A673 (cell line): Measurements from ENCODE around the gene LITAF. TPM values are rescaled to one million over a fixed set of nuclear protein-coding genes. Genes with fewer than 3 reads are reported as not detected.

Experiments
- BruUV-seq: library from RNA; stranded (reverse); fragments of 400-500 nt; replicated peaks from 2 replicates; lab custom pipeline; 2021; lab: Mats Ljungman, UMichigan
- CTCF ChIA-PET: fragments of 300-600 bp; sonication (Branson Sonifier 250); formaldehyde crosslinking; loops from one replicate; lab custom pipeline; 2022; ENCODE audit warnings: antibody characterized with exemption; lab: Charles Lee
- POLR2A ChIA-PET: fragments of 300-600 bp; sonication (Branson Sonifier 250); formaldehyde crosslinking; loops from one replicate; lab custom pipeline; 2022; ENCODE audit warnings: antibody characterized with exemption; ENCODE audit not compliant: low non-redundant PET; lab: Charles Lee
- DNase-seq: peaks from one replicate; pipeline ENCODE4 v3.0.0-alpha.2; 2015; ENCODE audit warnings: low spot score
- H3K27ac ChIP-seq: fragments of 200-600 bp; sonication (generic); 2 replicates; pipeline ENCODE4 v1.5.1; 2016; ENCODE audit warnings: mixed run types, low read depth, mild to moderate bottlenecking, mixed read lengths, antibody characterized with exemption, low read length; ENCODE audit not compliant: poor library complexity, severe bottlenecking
- H3K27me3 ChIP-seq: fragments of 200-600 bp; sonication (generic); replicated peaks from 2 replicates; pipeline ENCODE4 v1.6.1; 2017; ENCODE audit warnings: mixed run types, low read depth, mild to moderate bottlenecking, mixed read lengths, antibody characterized with exemption, low read length; ENCODE audit not compliant: insufficient read depth, poor library complexity
- H3K36me3 ChIP-seq: fragments of 200-600 bp; sonication (generic); 2 replicates; pipeline ENCODE4 v1.6.1; 2016; ENCODE audit warnings: mixed run types, mild to moderate bottlenecking, mixed read lengths, antibody characterized with exemption, low read length; ENCODE audit not compliant: insufficient read depth, poor library complexity, severe bottlenecking
- H3K4me1 ChIP-seq: fragments of 200-600 bp; sonication (generic); 2 replicates; pipeline ENCODE4 v1.6.1; 2017; ENCODE audit warnings: mixed run types, mild to moderate bottlenecking, mixed read lengths, antibody characterized with exemption, low read length; ENCODE audit not compliant: insufficient read depth, poor library complexity, severe bottlenecking
- H3K4me3 ChIP-seq: fragments of 200-600 bp; sonication (generic); 2 replicates; pipeline ENCODE4 v1.5.1; 2016; ENCODE audit warnings: low read depth, mixed run types, mild to moderate bottlenecking, mixed read lengths, low read length; ENCODE audit not compliant: poor library complexity, severe bottlenecking
- H3K9me3 ChIP-seq: fragments of 200-600 bp; sonication (generic); 2 replicates; pipeline ENCODE4 v1.6.1; 2016; ENCODE audit warnings: mixed run types, low read depth, mild to moderate bottlenecking, mixed read lengths, antibody characterized with exemption, low read length; ENCODE audit not compliant: poor library complexity, severe bottlenecking
- CTCF ChIP-seq: fragments of 300-800, 200-600 bp; sonication (generic); conservative IDR thresholded peaks from 2 replicates; pipeline ENCODE4 v1.5.1; 2017; ENCODE audit warnings: low read depth, mild to moderate bottlenecking, antibody characterized with exemption, low read length, moderate library complexity, mixed read lengths
- EZH2 ChIP-seq: fragments of 200-600 bp; sonication (generic); IDR thresholded peaks from 2 replicates; pipeline ENCODE4 v1.6.1; 2017; ENCODE audit warnings: borderline replicate concordance, low read depth, mild to moderate bottlenecking, mixed read lengths, antibody characterized with exemption, low read length; ENCODE audit not compliant: poor library complexity, severe bottlenecking
- intact Hi-C: fragments of 100-400 bp; cut with micrococcal nuclease; formaldehyde crosslinking; loops from one replicate; pipeline ENCODE4 v1.10.0; 2022; ENCODE audit not compliant: unreplicated experiment
- total RNA-seq: library from RNA; stranded (reverse); gene quantifications from 2 replicates; pipeline ENCODE4 v1.2.3, GENCODE V29; 2021

Gene LITAF
- total RNA-seq, 1 experiment from 2014 or later: 6.9 TPM

GRCh38 chr16:11553371-11553770 lies 33.3 kb downstream of the LITAF start:
- H3K27me3 ChIP-seq: no peaks in the 10 kb centered on the region
- ChIA-PET CTCF (no interaction called here), POLR2A (no interaction called here)
- no peaks in the 10 kb centered on the region for H3K4me1 ChIP-seq
- H3K4me3 ChIP-seq: no peak overlapping the region
- H3K27ac ChIP-seq: no peak overlapping the region
- no peak for DNase-seq
- intact Hi-C loops: no loop called here
- TF ChIP-seq EZH2: no peak
- TF ChIP-seq CTCF: no peak
- no TSS peak for BruUV-seq
- no peaks in the 10 kb centered on the region for H3K36me3 ChIP-seq
- no peaks in the 10 kb centered on the region for H3K9me3 ChIP-seq

GRCh38 chr16:11552440-11552839 lies 34.3 kb downstream of the LITAF start:
- DNase-seq: peak; percentile 33
- H3K9me3 ChIP-seq: no peaks in the 10 kb centered on the region
- H3K4me3 ChIP-seq: no peak overlapping the region
- CTCF ChIA-PET: no interaction called here
- no peaks in the 10 kb centered on the region for H3K27me3 ChIP-seq
- intact Hi-C loops: no loop called here
- H3K27ac ChIP-seq: no peak overlapping the region
- no TSS peak for BruUV-seq
- TF ChIP-seq CTCF (no peak), EZH2 (no peak)
- H3K4me1 ChIP-seq: no peaks in the 10 kb centered on the region
- no peaks in the 10 kb centered on the region for H3K36me3 ChIP-seq
- POLR2A ChIA-PET: no interaction called here

GRCh38 chr16:11551842-11552241 lies 34.9 kb downstream of the LITAF start:
- POLR2A ChIA-PET: no interaction called here
- TF ChIP-seq EZH2 (no peak), CTCF (no peak)
- no TSS peak for BruUV-seq
- no peak overlapping the region for H3K27ac ChIP-seq
- H3K4me1 ChIP-seq: no peaks in the 10 kb centered on the region
- H3K9me3 ChIP-seq: no peaks in the 10 kb centered on the region
- CTCF ChIA-PET: no interaction called here
- H3K36me3 ChIP-seq: no peaks in the 10 kb centered on the region
- DNase-seq: no peak
- H3K4me3 ChIP-seq: no peak overlapping the region
- intact Hi-C loops: no loop called here
- no peaks in the 10 kb centered on the region for H3K27me3 ChIP-seq
